NT2/D1 (cell line): Measurements from ENCODE around the gene ANKFN1.

Experiments
- SUZ12 ChIP-seq: IDR thresholded peaks from 2 replicates; pipeline ENCODE4 v1.6.1; 2011; ENCODE audit not compliant: insufficient read length, insufficient read depth; ENCODE audit errors: extremely low read depth
- YY1 ChIP-seq: IDR thresholded peaks from 2 replicates; pipeline ENCODE4 v1.6.1; 2011; ENCODE audit not compliant: insufficient read length, insufficient read depth
- ZNF274 ChIP-seq: IDR thresholded peaks from 2 replicates; pipeline ENCODE4 v1.6.1; 2011; ENCODE audit warnings: mild to moderate bottlenecking, low read depth, low read length

DNA sequence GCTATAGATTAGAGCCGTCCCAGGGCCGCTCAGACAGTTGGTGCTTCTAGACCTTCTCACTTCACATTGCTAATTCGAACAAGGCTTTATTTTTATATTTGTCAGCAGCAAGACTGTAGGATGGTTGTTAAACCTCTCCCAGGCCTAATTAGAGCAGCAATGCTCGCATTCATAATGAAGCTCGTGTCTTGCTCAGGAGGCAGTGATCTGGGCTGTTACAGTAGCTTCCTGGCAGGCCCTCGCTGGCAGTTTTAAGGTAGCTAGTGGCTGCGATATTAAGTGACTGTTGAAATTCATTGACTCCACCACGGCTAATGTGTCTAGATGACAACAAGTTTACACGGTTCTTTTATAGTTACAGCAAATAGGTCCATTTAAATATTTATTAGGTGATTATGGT, 23.2 kb upstream of the ANKFN1 start:
- TF ChIP-seq YY1 (no peak), ZNF274 (no peak), SUZ12 (no peak)
